RKO (cell line): ENCODE measurements around the gene ZNF473.
"Not testable (repeated sequence)": the region's sequence is repeated elsewhere in the genome, so short reads cannot be mapped to it uniquely, and the experiment has no call there.

Experiments
- DNase-seq: peaks from one replicate; pipeline ENCODE4 v3.0.0-alpha.2; 2016; ENCODE audit warnings: low spot score

ZNF473 gene

GRCh38 chr19:50050406-50051227 is 24.8 kb downstream of the ZNF473 start:
- peak; percentile 79 for DNase-seq

- DNase-seq = not testable (repeated sequence)
These were observed 25.6 kb downstream of the ZNF473 start for GRCh38 chr19:50051228-50051895.

GRCh38 chr19:50051964-50052363 is 26.2 kb downstream of the ZNF473 start:
- DNase-seq = no peak

GRCh38 chr19:50053119-50053518 is 27.3 kb downstream of the ZNF473 start:
- no peak for DNase-seq

- no peak for DNase-seq
These were observed 32.6 kb downstream of the ZNF473 start for GRCh38 chr19:50058425-50058824.

GRCh38 chr19:50059045-50059444 is 33.2 kb downstream of the ZNF473 start:
- no peak for DNase-seq

GRCh38 chr19:50060107-50060506 is 34.3 kb downstream of the ZNF473 start:
- no peak for DNase-seq

- no peak for DNase-seq
These were observed 35.8 kb downstream of the ZNF473 start for GRCh38 chr19:50061650-50062049.

GRCh38 chr19:50065938-50066337 is 40.1 kb downstream of the ZNF473 start:
- no peak for DNase-seq

- no peak for DNase-seq
These were observed 41.8 kb downstream of the ZNF473 start for GRCh38 chr19:50067575-50067974.

- not testable (repeated sequence) for DNase-seq
These were observed 42.6 kb downstream of the ZNF473 start for GRCh38 chr19:50068382-50068781.

GRCh38 chr19:50075076-50075475 is 49.3 kb downstream of the ZNF473 start:
- DNase-seq = not testable (repeated sequence)

- DNase-seq = not testable (repeated sequence)
These were observed 50.0 kb downstream of the ZNF473 start for GRCh38 chr19:50075644-50076372.

- DNase-seq = not testable (repeated sequence)
These were observed 51.0 kb downstream of the ZNF473 start for GRCh38 chr19:50076581-50077355.

- DNase-seq = not testable (repeated sequence)
These were observed 53.2 kb downstream of the ZNF473 start for GRCh38 chr19:50079014-50079413.

- DNase-seq = not testable (repeated sequence)
These were observed 58.6 kb downstream of the ZNF473 start for GRCh38 chr19:50084440-50084839.

GRCh38 chr19:50087153-50087552 is 61.3 kb downstream of the ZNF473 start:
- DNase-seq = not testable (repeated sequence)

GRCh38 chr19:50090706-50091105 is 64.9 kb downstream of the ZNF473 start:
- DNase-seq = peak; percentile 32

- not testable (repeated sequence) for DNase-seq
These were observed 66.0 kb downstream of the ZNF473 start for GRCh38 chr19:50091786-50092185.

GRCh38 chr19:50092597-50092996 is 66.8 kb downstream of the ZNF473 start:
- not testable (repeated sequence) for DNase-seq

GRCh38 chr19:50097884-50098283 is 72.1 kb downstream of the ZNF473 start:
- not testable (repeated sequence) for DNase-seq

- not testable (repeated sequence) for DNase-seq
These were observed 73.1 kb downstream of the ZNF473 start for GRCh38 chr19:50098892-50099291.
